Panc1 (cell line): ENCODE results near the gene TAF6. TPM values are rescaled to one million over a fixed set of nuclear protein-coding genes. Genes with fewer than 3 reads are reported as not detected.

Source experiments
- ATAC-seq: fragments of 200-7000 bp; cut with Tn5 transposase; 2 replicates; pipeline ENCODE4 v1.9.1; 2020; ENCODE audit warnings: mild to moderate bottlenecking, moderate library complexity
- BruUV-seq: library from RNA; stranded (reverse); fragments of 400-500 nt; replicated peaks from 2 replicates; lab custom pipeline; 2021; lab: Mats Ljungman, UMichigan
- CTCF ChIA-PET: fragments of 300-600 bp; sonication (Branson Sonifier 250); formaldehyde crosslinking; loops from one replicate; lab custom pipeline; 2022; ENCODE audit warnings: antibody characterized with exemption; lab: Charles Lee
- POLR2A ChIA-PET: fragments of 300-600 bp; sonication (Branson Sonifier 250); formaldehyde crosslinking; loops from one replicate; lab custom pipeline; 2022; ENCODE audit warnings: antibody characterized with exemption; lab: Charles Lee
- DNase-seq: peaks from one replicate; pipeline ENCODE4 v3.0.0-alpha.2; 2010; ENCODE audit warnings: low read depth, low spot score
- H3K27ac ChIP-seq: 2 replicates; pipeline ENCODE4 v1.5.1; 2011; ENCODE audit warnings: mild to moderate bottlenecking, low read length, inconsistent platforms
- H3K27me3 ChIP-seq: fragments of 200-500 bp; sonication (Bioruptor generic); 2 replicates; pipeline ENCODE4 v1.6.0; 2014; ENCODE audit warnings: low read length, inconsistent platforms; ENCODE audit not compliant: control insufficient read depth, insufficient read depth
- H3K36me3 ChIP-seq: fragments of 200-500 bp; sonication (Bioruptor generic); 2 replicates; pipeline ENCODE4 v1.5.1; 2014; ENCODE audit warnings: inconsistent platforms, mild to moderate bottlenecking, low read length, moderate library complexity; ENCODE audit not compliant: control insufficient read depth, insufficient read depth
- H3K4me1 ChIP-seq: 2 replicates; pipeline ENCODE4 v1.5.1; 2011; ENCODE audit warnings: inconsistent platforms, mild to moderate bottlenecking, low read length, moderate library complexity; ENCODE audit not compliant: control insufficient read depth, insufficient read depth
- H3K4me3 ChIP-seq, 2 experiments: 2 replicates each; pipeline ENCODE4 v1.5.1; 2011 to 2012; ENCODE audit warnings: low read depth in 2 of 2, low read length in 2 of 2, mild to moderate bottlenecking in 2 of 2, inconsistent platforms in 1 of 2, moderate library complexity in 1 of 2
- H3K9me3 ChIP-seq: fragments of 200-500 bp; sonication (Bioruptor generic); 2 replicates; pipeline ENCODE4 v1.5.1; 2014; ENCODE audit warnings: low read depth, mild to moderate bottlenecking, inconsistent platforms, low read length, moderate library complexity; ENCODE audit not compliant: control insufficient read depth, insufficient read depth
- POLR2AphosphoS5 ChIP-seq: IDR thresholded peaks from 2 replicates; pipeline ENCODE4 v1.6.1; 2012; ENCODE audit warnings: mild to moderate bottlenecking, low read depth, low read length, moderate library complexity
- SIN3A ChIP-seq: IDR thresholded peaks from 2 replicates; pipeline ENCODE4 v1.6.1; 2012; ENCODE audit warnings: low read depth, mild to moderate bottlenecking, low read length, moderate library complexity, borderline replicate concordance; ENCODE audit not compliant: insufficient read depth
- TCF7L2 ChIP-seq: IDR thresholded peaks from 2 replicates; pipeline ENCODE4 v1.6.1; 2011; ENCODE audit warnings: mild to moderate bottlenecking, low read depth, low read length, inconsistent platforms
- in situ Hi-C: cut with HindIII; loops from 2 replicates; pipeline ENCODE4 v1.10.0; 2016; ENCODE audit warnings: low sequenced_read_pairs, low pct_unique_long_range_greater_than_20kb
- intact Hi-C: fragments of 100-400 bp; cut with micrococcal nuclease; formaldehyde crosslinking; loops from one replicate; pipeline ENCODE4 v1.10.0; 2022; ENCODE audit not compliant: unreplicated experiment
- total RNA-seq: library from RNA; stranded (reverse); gene quantifications from one replicate; pipeline ENCODE4 v1.2.1, GENCODE V29; 2021; ENCODE audit not compliant: unreplicated experiment
- TF ChIP-seq, protein P1 (sequence below), 2 experiments: IDR thresholded peaks; 2 replicates each; pipeline ENCODE4 v1.6.1; 2011 to 2012; ENCODE audit warnings: low read depth in 2 of 2, control low read depth in 1 of 2, low read length in 1 of 2, mild to moderate bottlenecking in 1 of 2, moderate library complexity in 1 of 2; ENCODE audit not compliant: insufficient read depth in 1 of 2
- TF ChIP-seq, protein P2 (sequence below): fragments of 450-650 bp; IDR thresholded peaks from 2 replicates; pipeline ENCODE4 v1.5.1; 2017; ENCODE audit warnings: mild to moderate bottlenecking

The TAF6 gene
- total RNA-seq, 1 experiment from 2014 or later = 92.3 TPM

DNA sequence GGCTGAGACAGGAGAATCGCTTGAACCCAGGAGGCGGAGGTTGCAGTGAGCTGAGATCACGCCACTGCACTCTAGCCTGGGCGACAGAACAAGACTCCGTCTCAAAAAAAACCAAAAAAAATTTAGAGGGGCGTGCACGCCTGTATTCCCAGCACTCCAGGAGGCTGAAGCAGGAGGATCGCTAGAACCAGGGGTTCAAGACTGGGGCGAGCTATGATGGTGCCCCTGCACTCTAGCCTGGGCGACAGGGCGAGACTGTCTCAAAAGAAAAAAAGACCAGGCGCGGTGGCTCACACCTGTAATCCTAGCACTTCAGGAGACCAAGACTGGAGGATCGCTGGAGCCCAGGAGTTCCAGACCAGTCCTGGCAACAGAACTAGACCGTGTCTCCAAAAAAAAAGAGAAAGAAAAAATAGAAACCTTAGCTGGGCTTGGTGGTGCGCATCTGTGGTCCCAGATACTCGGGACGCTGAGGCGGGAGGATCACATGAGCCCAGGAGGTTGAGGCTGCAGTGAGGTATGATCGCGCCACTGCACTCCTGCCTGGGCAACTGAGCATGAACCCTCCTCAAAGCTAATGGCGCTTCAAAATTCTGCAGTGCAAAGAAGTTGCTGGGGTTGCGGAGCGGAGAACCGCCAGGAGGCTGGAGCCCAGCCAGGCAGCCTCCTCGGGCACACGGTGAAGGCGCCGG, 7.2 kb upstream of the TAF6 start:
- H3K27me3 ChIP-seq = no peaks in the 10 kb centered on the region
- CTCF ChIA-PET = interaction anchor here (0.7 kb wide), 1 partner anchor 23 kb away, joined by 6 read pairs; the partner anchor contains the start of gene LAMTOR4
- peaks cover 2% of the 10 kb centered on the region; the same call in 1 of the 2 replicates for H3K36me3 ChIP-seq
- intact Hi-C loops = no loop called here
- in situ Hi-C loops = no loop called here
- peak overlapping the region; percentile 97 for H3K27ac ChIP-seq
- H3K9me3 ChIP-seq = no peaks in the 10 kb centered on the region
- H3K4me3 ChIP-seq = peak overlapping the region; percentile 82 to 98
- POLR2A ChIA-PET = interaction anchor here (0.7 to 0.9 kb wide), 2 partner anchors 24 to 26 kb away, joined by 3 to 15 read pairs; no protein-coding TSS in a partner anchor
- ATAC-seq (peak; percentile 46), DNase-seq (no peak)
- BruUV-seq = TSS peak; percentile 92
- TF ChIP-seq, protein P1, sequence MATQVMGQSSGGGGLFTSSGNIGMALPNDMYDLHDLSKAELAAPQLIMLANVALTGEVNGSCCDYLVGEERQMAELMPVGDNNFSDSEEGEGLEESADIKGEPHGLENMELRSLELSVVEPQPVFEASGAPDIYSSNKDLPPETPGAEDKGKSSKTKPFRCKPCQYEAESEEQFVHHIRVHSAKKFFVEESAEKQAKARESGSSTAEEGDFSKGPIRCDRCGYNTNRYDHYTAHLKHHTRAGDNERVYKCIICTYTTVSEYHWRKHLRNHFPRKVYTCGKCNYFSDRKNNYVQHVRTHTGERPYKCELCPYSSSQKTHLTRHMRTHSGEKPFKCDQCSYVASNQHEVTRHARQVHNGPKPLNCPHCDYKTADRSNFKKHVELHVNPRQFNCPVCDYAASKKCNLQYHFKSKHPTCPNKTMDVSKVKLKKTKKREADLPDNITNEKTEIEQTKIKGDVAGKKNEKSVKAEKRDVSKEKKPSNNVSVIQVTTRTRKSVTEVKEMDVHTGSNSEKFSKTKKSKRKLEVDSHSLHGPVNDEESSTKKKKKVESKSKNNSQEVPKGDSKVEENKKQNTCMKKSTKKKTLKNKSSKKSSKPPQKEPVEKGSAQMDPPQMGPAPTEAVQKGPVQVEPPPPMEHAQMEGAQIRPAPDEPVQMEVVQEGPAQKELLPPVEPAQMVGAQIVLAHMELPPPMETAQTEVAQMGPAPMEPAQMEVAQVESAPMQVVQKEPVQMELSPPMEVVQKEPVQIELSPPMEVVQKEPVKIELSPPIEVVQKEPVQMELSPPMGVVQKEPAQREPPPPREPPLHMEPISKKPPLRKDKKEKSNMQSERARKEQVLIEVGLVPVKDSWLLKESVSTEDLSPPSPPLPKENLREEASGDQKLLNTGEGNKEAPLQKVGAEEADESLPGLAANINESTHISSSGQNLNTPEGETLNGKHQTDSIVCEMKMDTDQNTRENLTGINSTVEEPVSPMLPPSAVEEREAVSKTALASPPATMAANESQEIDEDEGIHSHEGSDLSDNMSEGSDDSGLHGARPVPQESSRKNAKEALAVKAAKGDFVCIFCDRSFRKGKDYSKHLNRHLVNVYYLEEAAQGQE (IDR thresholded peaks at IDR 0.05; ENCODE audit: insufficient read depth in 1 of 2, low read depth in 2 of 2, low read length in 1 of 2) = no peak
- no peak for TF ChIP-seq TCF7L2
- TF ChIP-seq, protein P2, sequence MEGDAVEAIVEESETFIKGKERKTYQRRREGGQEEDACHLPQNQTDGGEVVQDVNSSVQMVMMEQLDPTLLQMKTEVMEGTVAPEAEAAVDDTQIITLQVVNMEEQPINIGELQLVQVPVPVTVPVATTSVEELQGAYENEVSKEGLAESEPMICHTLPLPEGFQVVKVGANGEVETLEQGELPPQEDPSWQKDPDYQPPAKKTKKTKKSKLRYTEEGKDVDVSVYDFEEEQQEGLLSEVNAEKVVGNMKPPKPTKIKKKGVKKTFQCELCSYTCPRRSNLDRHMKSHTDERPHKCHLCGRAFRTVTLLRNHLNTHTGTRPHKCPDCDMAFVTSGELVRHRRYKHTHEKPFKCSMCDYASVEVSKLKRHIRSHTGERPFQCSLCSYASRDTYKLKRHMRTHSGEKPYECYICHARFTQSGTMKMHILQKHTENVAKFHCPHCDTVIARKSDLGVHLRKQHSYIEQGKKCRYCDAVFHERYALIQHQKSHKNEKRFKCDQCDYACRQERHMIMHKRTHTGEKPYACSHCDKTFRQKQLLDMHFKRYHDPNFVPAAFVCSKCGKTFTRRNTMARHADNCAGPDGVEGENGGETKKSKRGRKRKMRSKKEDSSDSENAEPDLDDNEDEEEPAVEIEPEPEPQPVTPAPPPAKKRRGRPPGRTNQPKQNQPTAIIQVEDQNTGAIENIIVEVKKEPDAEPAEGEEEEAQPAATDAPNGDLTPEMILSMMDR = no peak
- TF ChIP-seq POLR2AphosphoS5 = no peak
- TF ChIP-seq SIN3A = no peak
- peaks cover 22% of the 10 kb centered on the region for H3K4me1 ChIP-seq

DNA sequence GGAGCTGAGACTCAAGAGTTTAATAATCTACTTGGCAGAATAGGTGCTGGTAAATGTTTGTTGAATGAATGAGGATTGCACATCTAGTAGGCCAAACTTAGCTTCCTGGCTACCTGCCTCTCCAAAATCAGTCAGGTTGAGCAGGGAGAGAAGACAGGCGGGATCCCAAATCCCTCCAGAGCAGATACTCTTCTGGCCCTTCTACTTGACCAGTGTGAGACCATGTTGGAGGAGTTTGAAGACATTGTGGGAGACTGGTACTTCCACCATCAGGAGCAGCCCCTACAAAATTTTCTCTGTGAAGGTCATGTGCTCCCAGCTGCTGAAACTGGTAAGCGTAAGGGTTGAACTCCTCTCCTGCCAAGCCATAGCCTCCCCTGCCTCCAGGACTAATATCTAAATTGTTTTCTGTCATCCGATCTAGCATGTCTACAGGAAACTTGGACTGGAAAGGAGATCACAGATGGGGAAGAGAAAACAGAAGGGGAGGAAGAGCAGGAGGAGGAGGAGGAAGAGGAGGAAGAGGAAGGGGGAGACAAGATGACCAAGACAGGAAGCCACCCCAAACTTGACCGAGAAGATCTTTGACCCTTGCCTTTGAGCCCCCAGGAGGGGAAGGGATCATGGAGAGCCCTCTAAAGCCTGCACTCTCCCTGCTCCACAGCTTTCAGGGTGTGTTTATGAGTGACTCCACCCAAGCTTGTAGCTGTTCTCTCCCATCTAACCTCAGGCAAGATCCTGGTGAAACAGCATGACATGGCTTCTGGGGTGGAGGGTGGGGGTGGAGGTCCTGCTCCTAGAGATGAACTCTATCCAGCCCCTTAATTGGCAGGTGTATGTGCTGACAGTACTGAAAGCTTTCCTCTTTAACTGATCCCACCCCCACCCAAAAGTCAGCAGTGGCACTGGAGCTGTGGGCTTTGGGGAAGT, 5.4 kb upstream of the TAF6 start:
- peaks cover 2% of the 10 kb centered on the region; the same call in 1 of the 2 replicates for H3K36me3 ChIP-seq
- ATAC-seq (no peak), DNase-seq (no peak)
- no peak overlapping the region for H3K4me3 ChIP-seq
- intact Hi-C loops = no loop called here
- no peaks in the 10 kb centered on the region for H3K9me3 ChIP-seq
- peaks cover 27% of the 10 kb centered on the region for H3K4me1 ChIP-seq
- no peak overlapping the region for H3K27ac ChIP-seq
- no peaks in the 10 kb centered on the region for H3K27me3 ChIP-seq
- TSS peak; percentile 57 for BruUV-seq
- TF ChIP-seq POLR2AphosphoS5 (no peak), TCF7L2 (no peak), SIN3A (no peak)
- TF ChIP-seq, protein P2 = no peak
- TF ChIP-seq, protein P1 (IDR thresholded peaks at IDR 0.05; ENCODE audit: insufficient read depth in 1 of 2, low read depth in 2 of 2, low read length in 1 of 2) = no peak
- in situ Hi-C loops = no loop called here
- ChIA-PET POLR2A (interaction anchor here (0.6 to 1.0 kb wide), 5 partner anchors 24 to 108 kb away, joined by 3 to 11 read pairs (median 4); no protein-coding TSS in a partner anchor), CTCF (interaction anchor here (0.5 to 1.2 kb wide), 2 partner anchors 23 to 93 kb away, joined by 3 to 5 read pairs; no protein-coding TSS in a partner anchor)
